ENCODE results near the gene HDLBP.

Gene HDLBP

DNA sequence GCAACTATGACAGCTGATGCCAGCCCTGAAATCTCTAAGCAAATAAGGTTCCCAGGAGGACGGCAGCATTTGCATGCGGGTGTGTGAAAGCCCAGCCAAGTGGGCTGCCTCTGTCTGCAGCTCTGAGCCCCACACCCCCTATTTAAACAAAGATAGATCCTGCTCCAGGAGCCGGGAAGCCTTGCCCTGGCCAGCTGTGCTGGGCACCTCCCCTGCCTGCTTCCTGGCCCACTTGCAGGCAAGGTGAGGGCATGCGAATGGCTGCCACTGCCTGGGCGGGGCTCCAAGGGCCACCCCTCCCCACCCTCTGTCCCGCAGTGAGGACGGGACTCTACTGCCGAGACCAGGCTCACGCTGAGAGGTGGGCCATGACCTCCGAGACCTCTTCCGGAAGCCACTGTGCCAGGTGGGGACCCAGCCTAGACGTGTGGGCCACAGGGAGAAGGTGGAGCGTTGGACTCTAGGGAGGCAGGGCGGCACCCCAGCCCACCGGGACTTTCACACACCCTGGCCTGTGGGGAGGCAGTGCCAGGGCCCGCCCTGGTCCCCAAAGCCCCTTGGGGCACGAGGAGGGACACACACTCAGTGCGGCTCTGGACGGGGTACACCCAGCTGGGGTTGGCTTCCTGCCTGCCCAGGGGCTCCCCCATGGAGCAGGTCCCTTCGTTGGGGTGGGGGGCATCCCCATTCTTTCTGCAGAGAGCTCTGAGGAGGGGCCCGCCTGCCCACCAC is 126.9 kb downstream of the HDLBP start, which contains the start of gene ANO7:
Gene ANO7 (plus strand): TSS at position 317 of the 732 bp plus-strand sequence. CDS start 1,387 bp downstream, outside the sequence.
- Histone ChIP-seq H3K18ac (ENCODE audit: low read length) (no peak within 1 kb of the TSS), H2AFZ (ENCODE audit: insufficient read depth, low read length, poor library complexity) (no peak within 1 kb of the TSS), H3K79me2 (ENCODE audit: control insufficient read depth, insufficient read depth, low read length, poor library complexity) (no peaks in the 10 kb centered on the region), H4K12ac (ENCODE audit: low read depth, low read length) (no peak within 1 kb of the TSS), H3K4ac (ENCODE audit: low read depth, low read length) (no peak within 1 kb of the TSS), H2BK5ac (ENCODE audit: low read depth, low read length, poor library complexity) (no peak within 1 kb of the TSS), H3K27ac (ENCODE audit: low read depth, low read length) (no peak within 1 kb of the TSS), H3K4me1 (ENCODE audit: control insufficient read depth in 1 of 2, insufficient read depth in 2 of 2, low read length in 2 of 2) (peaks cover 0 to 3% of the 10 kb centered on the region in 2 experiments), H3K4me2 (ENCODE audit: low read length) (no peak within 1 kb of the TSS), H3K27me3 (ENCODE audit: insufficient read depth, low read length) (no peaks in the 10 kb centered on the region), H4K8ac (ENCODE audit: low read depth, low read length) (no peak within 1 kb of the TSS), H3K23ac (ENCODE audit: low read length) (no peak within 1 kb of the TSS), H3K79me1 (ENCODE audit: low read length) (no peaks in the 10 kb centered on the region), H2AK5ac (ENCODE audit: low read length) (no peak within 1 kb of the TSS), H3K9me3 (ENCODE audit: insufficient read depth, low read depth, low read length) (no peaks in the 10 kb centered on the region), H2BK12ac (ENCODE audit: low read length) (no peak within 1 kb of the TSS), H3K4me3 (ENCODE audit: low read depth, low read length) (no peak within 1 kb of the TSS), H2BK120ac (ENCODE audit: insufficient read depth, low read length, poor library complexity) (no peak within 1 kb of the TSS), H3K9ac (ENCODE audit: low read length) (no peak within 1 kb of the TSS), H3K36me3 (ENCODE audit: control insufficient read depth in 1 of 2, insufficient read depth in 2 of 2, low read length in 2 of 2) (peaks cover 0 to 2% of the 10 kb centered on the region in 2 experiments), H4K91ac (ENCODE audit: low read depth, low read length) (no peak within 1 kb of the TSS), H3K14ac (ENCODE audit: low read length) (no peak within 1 kb of the TSS)
- no CpG with 5 or more reads among the region's 21 CpGs for WGBS (ENCODE audit: extremely low coverage, insufficient coverage, insufficient read length)
- DNase-seq, result no peak

DNA sequence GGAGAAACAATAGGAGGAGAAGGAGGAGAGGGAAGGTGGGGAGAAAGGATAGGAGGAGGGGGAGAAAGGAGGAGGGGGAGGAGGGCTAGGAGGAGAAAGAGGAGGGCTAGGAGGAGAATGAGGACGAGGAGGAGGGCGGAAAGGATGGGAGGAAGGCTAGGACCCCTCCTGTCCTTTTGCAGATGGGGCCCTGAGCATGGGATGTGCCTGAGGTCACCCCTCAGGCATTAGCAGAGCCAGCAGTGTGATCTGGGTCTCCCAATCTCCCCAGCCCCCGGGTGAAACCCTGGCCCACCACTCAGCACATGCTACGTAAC is 127.6 kb downstream of the HDLBP start:
- no peak for DNase-seq
- Histone ChIP-seq H2AFZ (ENCODE audit: insufficient read depth, low read length, poor library complexity) (no peak overlapping the region), H3K4me3 (ENCODE audit: low read depth, low read length) (no peak overlapping the region), H3K79me2 (ENCODE audit: control insufficient read depth, insufficient read depth, low read length, poor library complexity) (no peaks in the 10 kb centered on the region), H3K9me3 (ENCODE audit: insufficient read depth, low read depth, low read length) (peaks cover 2% of the 10 kb centered on the region), H2AK5ac (ENCODE audit: low read length) (no peak overlapping the region), H3K14ac (ENCODE audit: low read length) (no peak overlapping the region), H4K12ac (ENCODE audit: low read depth, low read length) (no peak overlapping the region), H3K79me1 (ENCODE audit: low read length) (no peaks in the 10 kb centered on the region), H3K27ac (ENCODE audit: low read depth, low read length) (no peak overlapping the region), H3K4ac (ENCODE audit: low read depth, low read length) (no peak overlapping the region), H3K23ac (ENCODE audit: low read length) (no peak overlapping the region), H3K9ac (ENCODE audit: low read length) (no peak overlapping the region), H2BK12ac (ENCODE audit: low read length) (no peak overlapping the region), H4K91ac (ENCODE audit: low read depth, low read length) (no peak overlapping the region), H3K27me3 (ENCODE audit: insufficient read depth, low read length) (no peaks in the 10 kb centered on the region), H3K18ac (ENCODE audit: low read length) (no peak overlapping the region), H3K4me1 (ENCODE audit: control insufficient read depth in 1 of 2, insufficient read depth in 2 of 2, low read length in 2 of 2) (peaks cover 0 to 3% of the 10 kb centered on the region in 2 experiments), H3K36me3 (ENCODE audit: control insufficient read depth in 1 of 2, insufficient read depth in 2 of 2, low read length in 2 of 2) (peaks cover 4 to 7% of the 10 kb centered on the region in 2 experiments), H3K4me2 (ENCODE audit: low read length) (no peak overlapping the region), H2BK5ac (ENCODE audit: low read depth, low read length, poor library complexity) (no peak overlapping the region), H2BK120ac (ENCODE audit: insufficient read depth, low read length, poor library complexity) (no peak overlapping the region), H4K8ac (ENCODE audit: low read depth, low read length) (no peak overlapping the region)
- WGBS (ENCODE audit: extremely low coverage, insufficient coverage, insufficient read length), result no CpG with 5 or more reads among the region's 4 CpGs

DNA sequence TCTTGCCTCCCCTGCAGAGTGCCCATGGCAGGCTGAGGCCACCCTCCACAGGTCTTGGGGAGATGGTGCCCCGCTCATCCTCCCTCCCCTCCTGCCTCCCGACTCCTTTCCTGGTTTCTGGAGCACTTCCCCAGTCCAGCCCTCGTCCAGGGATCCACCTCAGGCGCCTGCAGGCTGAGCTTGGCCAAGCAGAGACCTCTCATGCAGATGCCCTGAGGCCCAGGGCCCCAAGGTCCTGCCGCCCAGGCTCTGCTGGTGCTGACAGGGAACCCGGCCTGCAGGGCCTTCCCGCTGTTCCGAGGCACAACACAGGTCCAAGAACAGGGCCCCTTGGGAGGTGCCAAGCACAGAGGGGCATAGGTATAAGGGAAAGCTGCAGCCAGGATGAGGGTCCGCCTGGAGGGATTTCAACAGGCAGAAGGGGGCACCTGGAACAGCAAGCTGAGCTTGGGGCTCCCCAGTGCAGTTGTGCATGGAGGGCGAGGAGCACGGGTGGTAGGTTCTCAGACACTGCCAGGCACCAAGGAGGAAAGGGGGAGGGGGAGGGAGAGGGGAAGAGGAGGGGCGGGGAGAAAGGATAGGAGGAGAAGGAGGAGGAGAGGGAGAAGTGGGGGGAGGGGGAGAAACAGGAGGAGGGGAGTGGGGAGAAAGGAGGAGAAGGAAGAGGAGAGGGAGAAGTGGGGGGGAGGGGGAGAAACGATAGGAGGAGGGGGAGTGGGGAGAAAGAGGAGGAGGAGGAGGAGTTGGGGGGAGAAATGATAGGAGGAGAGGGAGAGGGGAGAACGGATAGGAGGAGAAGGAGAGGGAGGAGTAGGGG is 128.2 kb downstream of the HDLBP start:
- Histone ChIP-seq H3K4me1 (ENCODE audit: control insufficient read depth in 1 of 2, insufficient read depth in 2 of 2, low read length in 2 of 2) (peaks cover 0 to 3% of the 10 kb centered on the region in 2 experiments), H2AK5ac (ENCODE audit: low read length) (no peak overlapping the region), H2AFZ (ENCODE audit: insufficient read depth, low read length, poor library complexity) (no peak overlapping the region), H3K9ac (ENCODE audit: low read length) (no peak overlapping the region), H3K36me3 (ENCODE audit: control insufficient read depth in 1 of 2, insufficient read depth in 2 of 2, low read length in 2 of 2) (peaks cover 10% of the 10 kb centered on the region in 2 experiments), H3K27me3 (ENCODE audit: insufficient read depth, low read length) (no peaks in the 10 kb centered on the region), H3K79me1 (ENCODE audit: low read length) (no peaks in the 10 kb centered on the region), H3K27ac (ENCODE audit: low read depth, low read length) (no peak overlapping the region), H3K4me2 (ENCODE audit: low read length) (no peak overlapping the region), H2BK12ac (ENCODE audit: low read length) (no peak overlapping the region), H3K23ac (ENCODE audit: low read length) (no peak overlapping the region), H3K4ac (ENCODE audit: low read depth, low read length) (no peak overlapping the region), H4K8ac (ENCODE audit: low read depth, low read length) (no peak overlapping the region), H3K79me2 (ENCODE audit: control insufficient read depth, insufficient read depth, low read length, poor library complexity) (no peaks in the 10 kb centered on the region), H4K12ac (ENCODE audit: low read depth, low read length) (no peak overlapping the region), H3K4me3 (ENCODE audit: low read depth, low read length) (no peak overlapping the region), H3K18ac (ENCODE audit: low read length) (no peak overlapping the region), H2BK5ac (ENCODE audit: low read depth, low read length, poor library complexity) (no peak overlapping the region), H4K91ac (ENCODE audit: low read depth, low read length) (no peak overlapping the region), H3K14ac (ENCODE audit: low read length) (no peak overlapping the region), H3K9me3 (ENCODE audit: insufficient read depth, low read depth, low read length) (peaks cover 3% of the 10 kb centered on the region), H2BK120ac (ENCODE audit: insufficient read depth, low read length, poor library complexity) (no peak overlapping the region)
- no peak for DNase-seq
- WGBS (ENCODE audit: extremely low coverage, insufficient coverage, insufficient read length), result 84% methylated on average over 3 of the region's 14 CpGs

DNA sequence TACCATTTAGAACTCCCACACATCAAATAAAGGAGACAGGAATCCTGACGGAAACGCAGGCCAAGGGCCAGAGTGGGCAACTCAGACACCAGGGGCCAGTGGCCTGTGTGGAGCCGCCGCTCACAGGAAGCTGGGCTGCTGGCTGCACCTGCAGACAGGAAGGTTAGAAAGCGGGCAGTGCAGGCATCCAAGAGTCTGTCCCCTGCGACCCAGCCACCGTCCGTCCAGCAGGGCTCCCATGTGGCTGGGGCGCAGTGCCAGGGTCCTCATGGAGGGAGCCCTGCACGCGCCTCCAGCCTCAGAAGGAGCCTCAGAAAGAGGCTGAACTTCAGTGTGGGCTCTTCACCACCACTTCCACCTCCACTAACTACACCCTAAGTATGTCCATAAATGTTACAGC is 129.5 kb downstream of the HDLBP start:
- H2AFZ ChIP-seq (ENCODE audit: insufficient read depth, low read length, poor library complexity), result no peak overlapping the region
- H3K27ac ChIP-seq (ENCODE audit: low read depth, low read length), result no peak overlapping the region
- H3K18ac ChIP-seq (ENCODE audit: low read length), result no peak overlapping the region
- H4K91ac ChIP-seq (ENCODE audit: low read depth, low read length), result no peak overlapping the region
- no CpG with 5 or more reads among the region's 11 CpGs for WGBS (ENCODE audit: extremely low coverage, insufficient coverage, insufficient read length)
- H4K12ac ChIP-seq (ENCODE audit: low read depth, low read length), result no peak overlapping the region
- no peak overlapping the region for H2BK12ac ChIP-seq (ENCODE audit: low read length)
- H3K4me1 ChIP-seq (ENCODE audit: control insufficient read depth in 1 of 2, insufficient read depth in 2 of 2, low read length in 2 of 2), result peaks cover 0 to 3% of the 10 kb centered on the region in 2 experiments
- no peaks in the 10 kb centered on the region for H3K79me1 ChIP-seq (ENCODE audit: low read length)
- no peak overlapping the region for H2BK5ac ChIP-seq (ENCODE audit: low read depth, low read length, poor library complexity)
- H3K14ac ChIP-seq (ENCODE audit: low read length), result no peak overlapping the region
- peaks cover 3% of the 10 kb centered on the region for H3K9me3 ChIP-seq (ENCODE audit: insufficient read depth, low read depth, low read length)
- H4K8ac ChIP-seq (ENCODE audit: low read depth, low read length), result no peak overlapping the region
- H3K36me3 ChIP-seq (ENCODE audit: control insufficient read depth in 1 of 2, insufficient read depth in 2 of 2, low read length in 2 of 2), result peaks cover 10 to 11% of the 10 kb centered on the region in 2 experiments
- H3K79me2 ChIP-seq (ENCODE audit: control insufficient read depth, insufficient read depth, low read length, poor library complexity), result no peaks in the 10 kb centered on the region
- H2AK5ac ChIP-seq (ENCODE audit: low read length), result no peak overlapping the region
- no peak for DNase-seq
- H3K23ac ChIP-seq (ENCODE audit: low read length), result no peak overlapping the region
- H3K4me3 ChIP-seq (ENCODE audit: low read depth, low read length), result no peak overlapping the region
- H3K9ac ChIP-seq (ENCODE audit: low read length), result no peak overlapping the region
- H3K27me3 ChIP-seq (ENCODE audit: insufficient read depth, low read length), result no peaks in the 10 kb centered on the region
- no peak overlapping the region for H2BK120ac ChIP-seq (ENCODE audit: insufficient read depth, low read length, poor library complexity)
- H3K4ac ChIP-seq (ENCODE audit: low read depth, low read length), result no peak overlapping the region
- no peak overlapping the region for H3K4me2 ChIP-seq (ENCODE audit: low read length)
